GM19240 (cell line): ENCODE results near the gene GABRR2.
"Not testable (repeated sequence)": the region's sequence is repeated elsewhere in the genome, so short reads cannot be mapped to it uniquely, and the experiment has no call there.

Experiments
- DNase-seq: peaks from one replicate; pipeline ENCODE4 v3.0.0; 2011; ENCODE audit warnings: low spot score; ENCODE audit not compliant: insufficient read length

Gene GABRR2

DNA sequence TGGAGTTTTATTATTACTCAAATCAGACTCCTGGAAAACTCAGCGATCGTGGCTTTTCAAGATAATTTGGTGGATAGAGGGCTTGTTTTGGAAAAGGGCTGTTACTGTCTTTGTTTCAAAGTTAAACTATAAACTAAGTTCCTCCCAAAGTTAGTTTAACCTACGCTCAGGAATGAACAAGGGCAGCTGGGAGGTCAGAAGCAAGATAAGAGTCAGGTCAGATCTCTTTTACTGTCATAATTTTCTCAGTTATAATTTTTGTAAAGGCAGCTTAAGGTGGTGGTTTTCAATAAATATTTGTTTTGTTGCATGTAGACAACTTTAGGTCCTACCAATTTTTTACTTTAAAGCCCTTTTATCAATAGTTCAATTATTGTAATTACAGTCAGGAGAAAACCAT lies 9.2 kb upstream of the GABRR2 start:
- no peak for DNase-seq

DNA sequence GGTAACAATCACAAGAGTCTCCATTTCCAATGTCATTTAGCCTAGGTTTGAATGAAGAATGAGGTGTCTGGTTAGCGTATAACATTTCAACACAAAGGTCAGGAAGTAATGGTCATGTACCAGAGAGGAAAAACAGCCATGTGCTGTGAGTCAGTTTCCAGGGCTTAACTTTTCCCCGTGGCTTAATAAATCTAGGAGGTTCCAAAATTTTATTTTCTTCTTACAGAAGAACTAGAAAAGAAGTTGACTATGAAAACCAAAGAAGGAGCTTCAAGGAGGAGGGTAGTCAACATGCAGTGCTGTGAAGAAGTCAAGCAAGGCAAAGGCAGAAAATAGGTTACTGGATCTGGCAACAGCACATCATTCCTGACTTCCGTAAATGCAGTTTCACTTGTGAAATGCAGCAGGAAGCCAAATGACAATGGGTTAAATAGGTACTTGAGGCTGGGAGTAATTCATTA lies 8.4 kb upstream of the GABRR2 start:
- DNase-seq, result no peak

DNA sequence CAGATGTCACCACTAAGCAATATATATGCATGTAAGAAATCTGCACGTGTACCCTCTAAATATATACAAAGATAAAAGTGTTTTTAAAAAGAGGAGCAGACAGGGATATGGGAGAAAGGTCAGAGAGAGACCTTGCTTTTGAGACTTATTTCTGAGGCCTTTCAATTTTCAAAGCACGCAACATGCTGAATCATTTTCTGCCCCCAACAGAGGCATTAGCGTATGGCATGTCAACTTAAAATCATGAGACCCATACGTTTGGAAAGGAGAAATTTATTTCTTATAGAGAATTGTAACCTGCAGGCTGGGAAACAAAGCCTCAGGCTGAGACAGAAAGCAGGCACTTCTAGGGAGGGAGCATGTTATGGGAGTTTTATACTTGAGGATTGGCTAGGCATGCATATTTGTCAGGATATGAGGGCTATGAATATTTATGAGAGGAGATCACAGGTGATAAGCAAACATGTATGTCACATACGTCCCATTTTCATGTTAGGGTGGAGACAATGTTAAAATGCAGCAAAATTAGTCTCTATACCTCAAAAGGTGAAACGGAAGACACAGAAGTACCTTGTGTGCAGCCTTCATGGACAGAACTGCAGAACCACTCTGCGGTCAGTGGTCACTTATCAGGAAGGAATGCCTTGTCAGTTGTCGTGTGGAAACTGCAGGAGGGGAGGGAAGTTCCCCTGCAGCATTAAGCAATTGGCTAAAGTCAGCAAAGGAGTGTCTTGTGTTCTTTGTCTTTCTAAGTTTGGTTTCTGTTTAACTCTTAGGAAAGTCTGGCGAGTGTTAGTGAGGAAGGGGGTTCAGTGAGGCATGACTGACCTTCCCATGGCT lies 6.3 kb upstream of the GABRR2 start:
- DNase-seq, result no peak

DNA sequence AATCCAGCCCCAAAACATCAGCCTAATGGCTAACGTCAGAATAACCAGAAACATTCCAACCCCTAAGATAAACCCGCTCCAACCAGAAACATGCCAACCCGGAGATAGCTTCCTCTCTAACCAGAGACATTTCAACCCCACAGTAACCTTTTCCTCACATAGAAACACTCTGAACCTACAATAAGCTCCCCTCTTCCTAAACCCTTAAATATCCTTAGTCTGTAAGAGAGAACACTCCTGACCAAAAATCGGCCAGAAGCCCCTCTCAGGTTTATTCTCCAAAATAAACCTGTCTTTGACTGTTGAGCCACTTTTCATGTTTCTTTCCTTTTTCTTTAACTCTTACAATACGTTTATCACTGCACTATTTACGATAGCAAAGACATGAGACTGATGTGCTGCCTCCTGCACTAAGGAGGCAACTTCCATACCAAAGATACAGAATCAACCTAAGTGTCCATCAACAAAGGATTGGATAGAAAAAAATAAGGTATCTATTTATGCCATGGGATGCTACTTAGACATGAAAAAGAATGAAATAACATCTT lies 5.0 kb upstream of the GABRR2 start:
- no peak for DNase-seq

DNA sequence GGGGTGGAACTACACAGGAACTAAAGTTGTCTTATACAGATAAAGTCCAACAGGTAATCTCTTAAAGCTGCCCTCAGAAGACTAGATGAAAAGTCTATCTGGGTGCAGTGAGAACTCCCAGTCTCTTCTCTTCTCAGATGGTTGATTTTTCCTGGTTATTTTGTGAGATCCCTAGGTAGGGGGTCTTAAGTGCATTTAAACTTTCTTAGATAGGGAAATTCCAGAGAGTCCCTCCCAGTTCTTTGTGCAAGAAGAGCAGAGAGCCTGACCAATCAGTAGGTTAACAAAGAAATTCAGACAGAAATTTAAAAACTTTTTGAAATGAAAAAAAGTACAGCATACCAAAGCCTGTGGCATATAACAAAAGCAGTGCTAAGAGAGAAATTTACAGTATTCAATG lies 2.0 kb upstream of the GABRR2 start:
- no peak for DNase-seq

DNA sequence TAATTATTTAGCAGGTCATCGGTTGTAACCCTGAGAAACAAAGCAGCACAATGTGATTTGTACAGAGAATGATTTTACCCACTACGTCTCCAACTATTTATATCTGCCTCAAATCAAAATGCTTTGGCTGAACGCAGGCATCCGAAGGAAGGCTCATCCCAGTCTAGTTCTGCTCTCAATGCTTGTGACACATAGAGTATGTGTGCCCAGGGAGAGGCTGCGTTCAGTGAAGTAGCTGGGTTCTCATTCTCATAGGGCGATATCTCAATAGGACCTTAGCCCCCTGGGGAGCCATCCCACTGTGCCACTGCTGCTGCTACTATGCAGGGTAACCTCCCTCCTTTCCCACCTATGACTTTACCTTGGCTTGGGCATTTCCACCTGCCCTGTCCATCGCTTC lies 407 bp downstream of the GABRR2 start:
- DNase-seq, result no peak

DNA sequence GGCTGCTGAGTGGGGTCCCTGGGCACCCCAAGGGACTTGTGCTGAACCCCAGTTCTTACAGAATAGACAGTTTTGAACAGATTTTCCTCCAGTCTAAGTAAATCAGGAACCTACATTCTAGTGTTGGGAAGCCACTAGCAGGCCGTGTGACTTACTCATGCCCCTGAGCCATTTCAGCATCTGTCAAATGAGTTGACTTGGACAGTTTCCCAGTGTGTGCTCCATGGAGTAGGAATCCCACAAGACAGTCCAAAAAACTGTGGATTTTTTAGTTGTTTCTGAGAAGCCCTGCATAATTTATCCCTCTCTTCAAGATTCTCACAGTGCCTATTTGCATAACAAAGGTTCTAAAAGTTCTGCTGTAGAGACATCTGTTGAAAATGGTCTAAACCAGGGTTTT lies 2.1 kb downstream of the GABRR2 start:
- no peak for DNase-seq

DNA sequence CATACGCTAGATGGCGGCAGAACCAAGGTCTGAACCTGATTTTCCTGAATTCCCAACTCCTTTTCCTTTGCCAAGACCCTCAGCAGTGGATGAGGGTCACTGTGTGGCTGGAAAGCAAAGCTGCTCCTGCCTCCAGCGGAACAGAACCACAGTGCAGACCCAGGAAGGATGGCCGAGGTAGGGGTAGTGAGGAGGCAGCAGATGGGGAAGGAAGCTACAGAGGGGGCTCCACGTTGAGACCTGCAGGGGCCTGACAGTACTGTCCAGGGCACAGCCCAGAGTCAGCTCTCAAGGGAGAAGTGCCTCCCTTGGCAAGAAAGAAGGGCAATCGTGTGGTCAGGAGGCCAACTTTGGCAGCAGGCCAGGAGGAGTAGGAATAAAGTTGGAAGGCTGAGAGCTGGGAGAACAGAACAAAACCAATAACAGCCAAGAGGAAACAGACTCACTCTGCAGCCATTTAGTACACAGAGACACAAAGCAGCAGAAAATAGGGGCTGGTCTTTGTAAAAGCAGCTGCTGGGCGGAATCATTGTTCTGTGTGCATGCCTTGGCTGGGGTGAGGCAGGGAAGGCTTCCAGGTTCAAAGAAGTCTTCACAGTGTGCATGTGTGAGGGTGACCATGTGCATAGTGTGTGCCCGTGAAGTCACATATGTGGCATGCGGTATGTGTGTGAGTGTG lies 3.1 kb downstream of the GABRR2 start:
- no peak for DNase-seq

DNA sequence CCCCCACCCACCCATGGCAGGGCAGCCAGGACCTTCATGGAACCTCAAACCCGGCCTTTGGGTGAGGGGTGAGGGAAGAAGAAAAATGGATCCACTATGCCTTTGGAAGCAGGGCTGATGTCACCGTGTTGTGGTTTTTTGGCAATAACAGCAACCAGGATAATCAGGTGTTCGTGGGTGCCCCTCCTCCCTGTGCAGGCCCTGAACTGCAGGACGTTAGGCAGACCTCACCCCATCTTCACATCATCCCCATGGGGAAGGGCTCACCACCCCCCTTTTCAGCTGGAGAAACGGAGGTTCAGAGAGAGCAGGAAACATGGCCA lies 3.6 kb downstream of the GABRR2 start:
- DNase-seq, result no peak

DNA sequence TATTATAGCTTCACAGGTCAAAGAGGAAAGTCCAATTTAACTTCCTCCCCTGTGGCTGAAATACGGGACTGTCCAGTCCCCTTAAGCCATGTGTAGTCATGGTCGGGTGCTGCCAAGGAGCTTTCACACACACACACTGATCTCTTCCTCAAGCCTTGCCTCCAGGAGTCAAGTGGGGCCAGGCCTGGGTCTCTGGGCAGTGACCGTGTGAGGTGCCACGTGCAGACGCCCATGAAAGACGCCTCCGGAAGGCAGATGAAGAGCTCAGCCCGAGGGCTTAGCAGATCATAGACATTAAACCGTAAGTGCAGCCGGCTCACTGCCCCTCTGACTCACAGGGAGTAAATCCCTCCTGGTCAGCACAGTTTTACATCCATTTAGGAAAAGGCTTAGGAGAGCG lies 4.2 kb downstream of the GABRR2 start:
- DNase-seq, result no peak

DNA sequence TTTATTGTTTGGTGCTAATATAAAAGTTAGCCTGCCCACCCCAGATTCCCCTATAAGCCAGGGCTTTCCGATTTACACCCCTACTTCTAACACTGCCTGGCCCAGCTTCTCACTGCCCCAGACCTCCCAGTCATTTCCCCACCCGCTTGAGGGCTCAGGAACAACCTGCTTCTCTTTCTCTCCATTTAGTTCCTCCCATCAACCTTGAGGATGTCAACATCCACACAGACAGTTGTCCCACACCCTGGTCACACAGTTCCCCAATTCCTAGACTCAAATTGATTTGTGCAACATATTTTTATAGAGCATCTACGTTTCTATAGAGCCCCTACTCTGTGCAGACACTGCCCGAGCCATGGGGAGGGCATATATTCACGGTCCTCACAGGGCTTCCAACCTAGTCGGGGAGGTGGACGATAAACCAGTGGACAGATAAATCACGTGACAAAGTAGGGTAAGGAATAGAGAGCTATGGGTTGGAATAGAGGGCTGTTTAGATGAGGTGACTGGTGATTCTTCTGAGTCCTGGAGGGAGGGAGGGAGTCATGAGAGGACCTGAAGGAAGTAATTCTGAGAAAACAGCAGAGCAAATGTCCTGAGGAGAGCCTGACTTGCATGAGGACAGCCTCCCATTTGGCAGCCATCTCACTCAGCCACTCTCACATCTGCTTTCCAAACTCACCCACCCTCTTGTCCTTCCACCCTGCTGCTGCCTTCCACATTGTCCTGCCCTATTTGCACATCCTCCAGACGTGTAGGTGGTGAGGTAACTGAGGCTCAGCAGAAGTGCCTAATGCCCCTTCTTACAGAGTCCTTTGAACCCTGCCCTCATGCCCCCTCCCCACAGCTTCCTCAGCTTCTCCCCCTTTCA lies 6.3 kb downstream of the GABRR2 start:
- no peak for DNase-seq

DNA sequence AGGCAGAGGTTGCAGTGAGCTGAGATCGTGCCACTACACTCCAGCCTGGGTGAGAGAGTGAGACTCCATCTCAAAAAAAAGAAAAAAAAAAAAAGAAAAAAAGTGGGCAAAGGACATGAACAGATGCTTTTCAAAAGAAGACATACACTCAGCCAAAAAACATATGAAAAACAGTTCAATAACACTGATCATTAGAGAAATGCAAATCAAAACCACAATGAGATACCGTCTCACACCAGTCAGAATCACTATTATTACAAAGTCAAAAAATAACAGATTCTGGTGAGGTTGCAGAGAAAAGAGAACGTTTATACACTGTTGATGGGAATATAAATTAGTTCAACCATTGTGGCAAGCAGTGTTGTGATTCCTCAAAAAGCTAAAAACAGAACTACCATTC lies 10.6 kb downstream of the GABRR2 start:
- DNase-seq, result not testable (repeated sequence)

DNA sequence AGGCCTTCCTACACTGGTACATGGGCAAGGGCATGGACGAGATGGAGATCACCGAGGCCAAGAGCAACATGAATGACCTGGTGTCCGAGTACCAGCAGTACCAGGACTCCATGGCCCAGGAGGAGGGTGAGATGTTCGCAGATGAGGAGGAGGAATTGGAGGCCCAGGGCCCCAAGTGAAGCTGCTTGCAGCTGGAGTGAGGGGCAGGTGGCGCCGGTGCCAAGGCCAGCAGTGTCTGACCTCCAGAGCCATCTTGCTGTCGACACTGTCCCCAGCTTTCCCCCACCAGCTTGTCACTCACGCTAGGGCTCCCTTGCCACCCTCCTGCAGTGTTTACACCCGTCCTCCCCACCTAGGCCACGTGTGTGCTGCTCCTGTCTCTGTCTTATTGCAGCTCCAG lies 12.2 kb downstream of the GABRR2 start:
- DNase-seq, result no peak

DNA sequence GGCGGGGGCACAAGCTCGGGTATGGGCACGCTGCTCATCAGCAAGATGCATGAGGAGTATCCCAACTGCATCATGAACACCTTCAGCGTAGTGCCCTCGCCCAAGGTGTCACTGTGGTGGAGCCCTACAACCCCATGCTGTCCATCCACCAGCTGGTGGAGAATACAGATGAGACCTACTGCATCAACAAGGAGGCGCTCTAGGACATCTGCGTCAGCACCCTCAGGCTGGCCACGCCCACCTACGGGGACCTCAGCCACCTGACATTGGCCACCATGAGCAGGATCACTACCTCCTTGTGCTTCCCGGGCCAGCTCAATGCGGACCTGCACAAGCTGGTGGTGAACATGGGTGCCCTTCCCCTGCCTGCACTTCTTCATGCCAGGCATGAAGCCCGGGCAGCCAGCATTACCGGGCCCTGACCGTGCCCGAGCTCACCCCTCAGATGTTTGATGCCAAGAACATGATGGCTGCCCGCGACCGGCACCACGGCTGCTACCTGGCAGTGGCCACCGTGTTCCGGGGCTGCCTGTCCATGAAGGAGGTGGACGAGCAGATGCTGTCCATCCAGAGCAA lies 12.8 kb downstream of the GABRR2 start:
- DNase-seq, result no peak

DNA sequence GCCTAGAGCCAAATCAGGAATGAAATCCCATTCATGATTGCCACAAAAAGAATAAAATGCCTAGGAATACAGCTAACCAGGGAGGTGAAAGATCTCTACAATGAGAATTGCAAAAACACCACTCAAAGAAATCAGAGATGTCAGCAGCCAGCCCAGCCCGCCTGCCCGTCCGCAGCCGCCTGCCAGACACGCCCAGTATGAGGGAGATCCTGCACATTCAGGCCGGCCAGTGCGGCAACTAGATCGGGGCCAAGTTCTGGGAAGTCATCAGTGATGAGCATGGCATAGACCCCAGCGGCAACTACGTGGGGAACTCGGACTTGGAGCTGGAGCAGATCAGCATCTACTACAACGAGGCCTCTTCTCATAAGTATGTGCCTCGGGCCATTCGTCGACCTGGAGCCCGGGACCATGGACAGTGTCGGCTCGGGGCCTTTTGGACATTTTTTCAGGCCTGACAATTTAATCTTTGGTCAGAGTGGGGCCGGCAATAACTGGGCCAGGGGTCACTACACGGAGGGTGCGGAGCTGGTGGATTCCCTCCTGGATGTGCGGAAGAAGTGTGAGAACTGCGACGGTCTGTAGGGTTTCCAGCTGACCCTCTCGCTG lies 13.4 kb downstream of the GABRR2 start:
- DNase-seq, result no peak

DNA sequence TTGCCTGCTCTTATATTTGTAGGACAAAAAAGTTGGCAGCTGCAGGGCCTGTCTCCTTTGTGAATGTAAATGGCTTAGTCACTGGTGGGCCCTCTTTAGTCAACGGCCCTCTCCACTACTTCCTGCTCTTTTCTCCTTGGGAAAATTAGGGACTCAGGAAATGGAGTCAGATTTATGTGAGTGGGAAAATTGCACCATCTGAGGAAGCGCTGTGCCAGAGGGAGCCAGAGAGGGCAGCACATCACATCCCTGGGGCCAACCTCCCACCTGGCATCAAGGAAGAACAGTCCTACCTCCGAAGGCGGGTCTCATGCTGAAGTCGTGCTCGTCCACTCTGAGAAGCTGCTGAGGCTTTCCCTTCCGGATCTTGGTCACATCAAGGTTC lies 15.6 kb downstream of the GABRR2 start:
- DNase-seq, result no peak

DNA sequence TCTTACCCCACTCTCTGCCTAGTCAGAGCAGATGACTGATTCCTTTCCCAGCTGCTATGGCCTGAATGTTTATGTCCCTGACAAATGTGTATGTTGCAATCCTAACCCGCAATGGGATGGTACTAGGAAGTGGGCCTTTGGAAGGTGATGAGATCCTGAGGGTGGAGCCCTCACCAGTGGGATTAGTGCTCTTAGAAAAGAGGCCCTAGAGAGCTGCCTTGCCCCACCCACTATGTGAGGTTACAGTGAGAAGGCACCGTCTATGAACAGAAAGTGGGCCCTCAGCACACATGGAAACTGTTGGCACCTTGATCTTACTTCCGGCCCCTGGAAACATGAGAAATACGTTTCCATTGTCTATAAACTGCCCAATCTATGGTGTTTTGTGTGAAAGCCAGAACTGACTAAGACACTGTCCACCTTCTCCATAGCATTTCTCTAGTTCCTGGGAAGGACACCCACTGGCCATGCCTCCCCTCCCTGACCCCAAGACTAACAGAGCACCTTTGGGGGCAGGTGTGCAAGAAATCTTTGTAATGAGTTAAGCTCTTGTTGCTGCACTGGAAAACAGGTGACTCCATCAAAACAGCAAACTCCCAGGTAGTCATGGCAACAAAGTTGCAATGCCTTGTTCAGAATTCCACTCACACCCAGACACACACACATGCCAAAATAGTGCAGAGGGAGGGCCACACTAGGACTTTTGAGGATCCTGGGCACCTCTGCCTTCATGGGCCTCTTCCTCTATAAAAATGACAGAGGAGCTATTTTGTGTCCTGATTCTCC lies 16.2 kb downstream of the GABRR2 start:
- DNase-seq, result no peak

DNA sequence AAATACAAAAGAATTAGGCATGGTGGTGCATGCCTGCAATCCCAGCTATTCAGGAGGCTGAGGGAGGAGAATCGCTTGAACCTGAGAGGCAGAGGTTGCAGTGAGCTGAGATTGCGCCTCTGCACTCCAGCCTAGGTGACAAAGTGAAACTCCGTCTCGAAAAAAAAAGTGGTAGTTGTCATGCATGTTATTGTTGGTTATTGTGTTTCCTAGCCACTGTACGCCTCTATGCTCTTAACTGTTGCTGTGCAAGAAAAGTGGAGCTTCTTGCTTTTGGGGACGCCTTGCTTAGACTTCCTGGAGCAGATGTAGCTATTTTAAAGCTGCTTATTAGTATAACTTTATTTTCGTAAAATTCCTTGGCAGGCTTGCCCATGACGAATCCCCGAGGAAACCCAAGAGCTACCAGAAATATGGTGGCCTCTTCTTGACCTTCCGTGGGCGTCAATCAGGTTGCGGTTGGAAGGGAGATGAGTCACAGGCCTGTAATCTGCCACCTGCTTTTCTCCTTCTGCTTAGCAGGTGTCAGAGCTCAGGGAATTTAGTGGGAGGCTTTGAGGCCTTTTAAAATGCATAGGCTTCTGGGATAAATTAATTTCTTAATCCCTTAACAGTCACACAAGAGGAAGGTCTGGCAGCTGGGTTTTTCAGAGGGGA lies 17.3 kb downstream of the GABRR2 start:
- DNase-seq, result peak; percentile 86

DNA sequence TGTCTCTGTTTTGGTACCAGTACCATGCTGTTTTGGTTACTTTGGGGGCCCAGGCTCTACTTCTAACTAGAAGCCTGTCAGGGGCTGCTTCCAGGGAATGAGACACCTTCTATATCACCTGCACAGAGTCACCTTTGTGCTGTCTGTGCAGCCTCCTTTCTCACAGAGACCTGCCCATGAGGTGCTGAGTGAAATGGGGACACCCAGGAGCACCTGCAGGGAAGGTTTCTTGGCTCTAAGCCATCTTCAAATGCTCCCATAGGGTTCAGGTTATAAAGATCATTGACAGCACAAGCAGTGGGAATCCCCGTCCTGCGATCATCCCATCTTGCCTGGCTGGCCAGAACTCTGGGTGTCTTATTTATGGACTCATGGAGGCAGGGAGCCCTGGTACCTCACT lies 19.1 kb downstream of the GABRR2 start:
- no peak for DNase-seq

DNA sequence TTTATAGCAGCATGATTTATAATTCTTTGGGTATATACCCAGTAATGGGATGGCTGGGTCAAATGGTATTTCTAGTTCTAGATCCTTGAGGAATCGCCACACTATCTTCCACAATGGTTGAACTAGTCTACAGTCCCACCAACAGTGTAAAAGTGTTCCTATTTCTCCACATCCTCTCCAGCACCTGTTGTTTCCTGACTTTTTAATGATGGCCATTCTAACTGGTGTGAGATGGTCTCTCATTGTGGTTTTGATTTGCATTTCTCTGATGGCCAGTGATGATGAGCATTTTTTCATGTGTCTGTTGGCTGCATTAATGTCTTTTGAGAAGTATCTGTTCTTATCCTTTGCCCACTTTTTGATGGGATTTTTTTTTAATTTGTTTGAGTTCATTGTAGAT lies 20.0 kb downstream of the GABRR2 start:
- DNase-seq, result not testable (repeated sequence)
